NCI-H82 treated with DMSO at 0.1 percent for 48 hours (cell line): ENCODE results near the gene TBC1D4.

ENCODE experiments used
- DNase-seq: peaks from one replicate; lab custom pipeline; 2025; ENCODE audit not compliant: unreplicated experiment; lab: John Stamatoyannopoulos, UW

TBC1D4 gene, protein sequence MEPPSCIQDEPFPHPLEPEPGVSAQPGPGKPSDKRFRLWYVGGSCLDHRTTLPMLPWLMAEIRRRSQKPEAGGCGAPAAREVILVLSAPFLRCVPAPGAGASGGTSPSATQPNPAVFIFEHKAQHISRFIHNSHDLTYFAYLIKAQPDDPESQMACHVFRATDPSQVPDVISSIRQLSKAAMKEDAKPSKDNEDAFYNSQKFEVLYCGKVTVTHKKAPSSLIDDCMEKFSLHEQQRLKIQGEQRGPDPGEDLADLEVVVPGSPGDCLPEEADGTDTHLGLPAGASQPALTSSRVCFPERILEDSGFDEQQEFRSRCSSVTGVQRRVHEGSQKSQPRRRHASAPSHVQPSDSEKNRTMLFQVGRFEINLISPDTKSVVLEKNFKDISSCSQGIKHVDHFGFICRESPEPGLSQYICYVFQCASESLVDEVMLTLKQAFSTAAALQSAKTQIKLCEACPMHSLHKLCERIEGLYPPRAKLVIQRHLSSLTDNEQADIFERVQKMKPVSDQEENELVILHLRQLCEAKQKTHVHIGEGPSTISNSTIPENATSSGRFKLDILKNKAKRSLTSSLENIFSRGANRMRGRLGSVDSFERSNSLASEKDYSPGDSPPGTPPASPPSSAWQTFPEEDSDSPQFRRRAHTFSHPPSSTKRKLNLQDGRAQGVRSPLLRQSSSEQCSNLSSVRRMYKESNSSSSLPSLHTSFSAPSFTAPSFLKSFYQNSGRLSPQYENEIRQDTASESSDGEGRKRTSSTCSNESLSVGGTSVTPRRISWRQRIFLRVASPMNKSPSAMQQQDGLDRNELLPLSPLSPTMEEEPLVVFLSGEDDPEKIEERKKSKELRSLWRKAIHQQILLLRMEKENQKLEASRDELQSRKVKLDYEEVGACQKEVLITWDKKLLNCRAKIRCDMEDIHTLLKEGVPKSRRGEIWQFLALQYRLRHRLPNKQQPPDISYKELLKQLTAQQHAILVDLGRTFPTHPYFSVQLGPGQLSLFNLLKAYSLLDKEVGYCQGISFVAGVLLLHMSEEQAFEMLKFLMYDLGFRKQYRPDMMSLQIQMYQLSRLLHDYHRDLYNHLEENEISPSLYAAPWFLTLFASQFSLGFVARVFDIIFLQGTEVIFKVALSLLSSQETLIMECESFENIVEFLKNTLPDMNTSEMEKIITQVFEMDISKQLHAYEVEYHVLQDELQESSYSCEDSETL (N-terminal part only)

DNA sequence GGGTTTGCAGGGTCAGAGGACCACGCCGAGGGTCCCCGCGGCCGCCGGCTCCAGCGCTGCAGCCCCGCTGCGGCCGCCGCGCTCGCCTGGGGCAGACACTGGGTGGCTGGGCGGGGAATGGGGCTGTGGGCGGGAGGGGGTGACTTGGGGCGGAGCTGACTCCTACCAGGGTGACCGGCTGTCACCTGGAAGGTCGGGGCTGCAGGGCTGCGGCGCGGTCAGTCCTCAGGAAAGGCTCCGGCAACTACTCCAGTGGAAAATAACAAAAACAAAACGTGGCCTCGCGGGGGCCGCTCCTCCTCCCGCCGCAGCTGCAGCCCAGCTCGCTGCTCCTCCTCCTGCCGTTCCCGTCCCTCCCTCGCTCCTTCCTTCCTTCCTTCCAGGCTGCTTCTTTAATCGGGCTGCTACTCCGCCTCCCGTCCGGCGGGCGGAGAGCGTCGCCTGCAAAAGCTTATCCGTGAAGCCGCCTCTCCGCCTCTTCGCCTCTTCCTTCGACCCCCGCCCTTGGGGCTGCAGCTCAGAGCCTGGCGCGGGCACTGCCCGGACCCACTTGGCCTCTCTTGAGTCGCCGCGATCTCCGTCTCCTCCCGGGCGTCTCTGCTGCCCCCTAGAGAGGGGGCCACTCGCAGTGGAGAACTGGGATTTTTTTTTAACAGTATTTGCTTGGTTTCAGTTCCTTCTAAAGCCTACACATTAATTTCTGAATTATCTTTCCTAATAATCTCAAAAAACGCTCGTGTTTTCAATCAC, at the start of gene TBC1D4:
TSS of gene TBC1D4 (minus strand) at position 100 of the 750 bp plus-strand sequence. CDS start 402 bp downstream, outside the sequence.
- peak; percentile 89 for DNase-seq

DNA sequence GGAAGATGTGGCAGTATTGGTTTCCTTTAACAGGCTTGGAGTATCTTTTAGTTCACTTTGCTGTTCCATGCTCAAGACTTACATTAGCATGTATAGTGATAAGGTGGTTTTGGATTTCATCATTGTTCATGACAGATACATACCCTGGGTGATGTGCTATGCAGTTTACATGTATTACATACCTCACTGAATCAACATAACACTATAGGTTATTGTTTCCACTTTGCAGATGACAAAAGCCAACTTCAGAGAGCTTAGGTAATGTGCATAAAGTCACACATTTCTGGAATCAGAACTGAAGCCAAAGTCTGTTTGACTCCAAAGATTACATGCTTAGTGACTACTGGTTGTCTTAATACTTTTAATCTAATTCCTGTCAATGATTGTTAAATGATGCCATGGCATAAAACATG, 48.6 kb upstream of the TBC1D4 start:
- DNase-seq: no peak

DNA sequence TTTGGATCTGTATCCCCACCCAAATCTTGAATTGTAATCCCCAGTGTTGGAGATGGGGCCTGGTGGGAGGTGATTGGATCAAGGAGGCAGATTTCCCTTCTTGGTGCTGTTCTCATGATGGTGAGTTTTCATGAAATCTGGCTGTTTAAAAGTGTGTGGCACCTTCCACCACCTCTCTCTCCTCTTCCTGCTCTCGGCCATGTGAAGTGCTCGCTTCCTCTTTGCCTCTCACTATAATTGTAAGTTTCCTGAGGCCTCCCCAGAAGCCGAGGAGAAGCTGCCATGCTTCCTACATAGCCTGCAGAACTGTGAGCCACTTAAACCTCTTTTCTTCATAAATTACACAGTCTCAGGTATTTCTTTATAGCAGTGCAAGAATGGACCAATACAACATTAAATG, 40.0 kb upstream of the TBC1D4 start:
- DNase-seq: no peak

DNA sequence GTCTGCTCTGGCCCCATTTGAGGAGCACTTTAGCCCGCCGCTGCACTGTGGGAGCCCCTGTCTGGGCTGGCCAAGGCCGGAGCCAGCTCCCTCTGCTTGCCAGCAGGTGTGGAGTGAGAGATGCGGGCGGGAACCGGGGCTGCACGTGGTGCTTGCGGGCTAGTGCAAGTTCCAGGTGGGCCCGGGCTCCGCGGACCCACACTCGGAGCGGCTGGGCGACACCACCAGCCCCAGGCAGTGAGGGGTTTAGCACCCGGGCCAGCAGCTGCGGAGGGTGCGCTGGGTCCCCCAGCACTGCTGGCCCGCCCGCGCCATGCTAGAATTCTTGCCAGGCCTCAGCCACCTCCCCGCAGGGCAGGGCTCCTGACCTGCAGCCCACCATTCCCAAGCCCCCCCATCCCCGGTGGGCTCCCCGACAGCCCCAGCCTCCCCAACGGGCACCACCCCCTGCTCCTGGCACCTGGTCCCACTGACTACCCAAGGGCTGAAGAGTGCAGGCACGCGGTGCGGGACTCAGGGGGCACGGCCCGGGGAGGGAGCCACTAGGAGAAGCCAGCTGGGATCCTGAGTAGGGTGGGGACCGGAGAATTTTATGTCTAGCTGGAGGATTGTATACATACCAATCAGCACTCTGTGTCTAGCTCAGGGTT, 36.6 kb upstream of the TBC1D4 start:
- DNase-seq: no peak

DNA sequence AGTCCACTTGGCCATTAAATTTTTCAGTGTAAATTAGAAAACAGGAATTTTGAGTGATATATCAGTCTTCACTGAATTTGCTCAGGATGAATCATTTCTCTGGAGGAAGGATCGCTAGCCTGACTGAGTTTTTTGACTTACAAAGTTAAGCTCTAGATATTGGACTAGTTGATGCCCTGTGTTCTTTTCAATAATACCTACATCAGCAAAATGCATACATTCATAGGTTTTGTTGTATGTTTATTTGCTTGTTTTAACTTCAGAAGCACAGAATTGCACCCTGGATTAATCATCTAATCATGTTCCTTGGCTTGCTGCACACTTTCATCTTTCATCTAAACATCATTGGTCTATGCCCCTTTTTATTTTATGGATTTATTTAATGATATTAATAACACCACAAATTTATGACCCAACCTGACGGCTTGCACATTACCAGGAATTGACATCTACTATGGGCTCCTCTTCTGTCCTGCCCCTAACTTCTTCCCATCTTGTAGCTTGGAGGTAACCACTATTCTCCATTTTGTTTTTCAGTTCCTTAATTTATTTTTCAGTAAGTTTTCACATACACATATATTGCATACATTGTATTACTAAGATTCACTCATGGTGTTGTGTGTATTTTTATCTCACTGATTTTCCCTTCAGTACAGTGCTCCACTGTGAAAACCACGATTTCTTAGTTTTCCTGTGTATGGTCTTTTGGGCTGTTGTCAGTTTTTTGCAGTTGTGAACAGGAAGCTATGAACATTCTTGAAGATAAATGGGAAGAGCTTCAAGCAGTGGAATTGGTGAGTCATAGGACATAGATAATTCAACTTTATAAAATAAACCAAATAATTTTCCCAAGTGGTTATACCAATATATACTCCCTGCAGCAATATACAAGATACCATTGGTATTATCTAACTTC, 32.4 kb upstream of the TBC1D4 start:
- no peak for DNase-seq

DNA sequence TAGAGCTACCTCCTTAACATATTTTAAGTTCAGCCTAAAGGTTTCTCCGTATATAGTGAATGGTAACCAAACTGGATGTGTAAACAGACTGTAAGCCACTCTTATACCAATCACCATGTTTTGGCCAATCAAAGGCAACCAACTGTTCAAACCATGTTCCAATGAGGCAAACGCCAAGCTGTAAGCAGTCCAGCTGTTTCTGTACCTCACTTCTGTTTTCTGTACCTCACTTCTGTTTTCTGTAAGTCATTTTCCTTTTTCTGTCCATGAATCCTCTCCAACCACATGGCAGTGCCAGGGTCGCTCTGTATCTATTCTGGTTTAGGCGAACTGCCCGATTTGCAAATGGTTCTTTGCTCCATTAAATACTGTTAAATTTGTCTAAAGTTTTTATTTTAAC, 31.3 kb upstream of the TBC1D4 start:
- no peak for DNase-seq

DNA sequence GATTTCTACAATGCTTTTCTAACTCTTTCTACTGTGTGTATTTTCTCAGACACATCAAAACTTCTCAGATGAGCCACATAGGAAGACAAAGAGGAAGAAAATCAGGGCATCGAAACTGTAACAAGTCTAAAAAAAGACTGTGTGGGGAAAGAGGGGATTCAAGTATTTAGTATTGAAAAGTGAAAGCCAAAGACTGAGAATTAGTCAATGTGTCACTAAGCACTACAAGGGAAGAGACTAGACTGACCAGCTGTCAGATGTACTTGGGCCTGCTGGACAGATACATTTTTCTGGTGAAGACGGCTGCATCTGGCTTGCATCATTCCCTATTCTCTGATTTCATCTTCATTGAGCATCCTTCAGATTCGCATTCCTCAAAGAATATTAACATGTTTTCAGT, 30.3 kb upstream of the TBC1D4 start:
- no peak for DNase-seq

DNA sequence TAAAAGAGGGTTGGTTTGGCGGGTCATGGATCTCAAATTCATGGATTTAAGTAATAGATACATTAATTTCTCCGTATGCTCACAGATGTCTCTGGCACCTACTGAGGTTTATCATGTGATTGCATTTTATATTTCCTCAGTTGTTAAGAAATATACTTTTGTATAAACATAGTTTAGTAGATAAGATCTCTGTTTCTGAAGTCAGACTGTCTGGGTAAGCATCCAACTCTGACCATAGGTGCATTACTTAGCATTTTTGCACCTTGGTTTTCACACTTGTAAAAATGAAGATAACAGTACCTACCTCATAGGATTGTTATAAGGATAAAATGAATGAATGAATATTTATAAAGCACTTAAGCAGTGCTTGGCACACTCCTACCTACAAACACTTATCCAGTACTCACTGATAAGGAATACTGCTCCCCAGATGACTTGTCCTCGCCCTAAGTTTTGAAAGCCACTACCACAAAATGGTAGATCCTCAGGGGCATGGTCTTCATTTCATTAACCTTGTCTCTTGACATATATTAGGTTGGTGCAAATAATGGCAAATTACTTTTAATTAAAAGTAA, 29.2 kb upstream of the TBC1D4 start:
- no peak for DNase-seq

DNA sequence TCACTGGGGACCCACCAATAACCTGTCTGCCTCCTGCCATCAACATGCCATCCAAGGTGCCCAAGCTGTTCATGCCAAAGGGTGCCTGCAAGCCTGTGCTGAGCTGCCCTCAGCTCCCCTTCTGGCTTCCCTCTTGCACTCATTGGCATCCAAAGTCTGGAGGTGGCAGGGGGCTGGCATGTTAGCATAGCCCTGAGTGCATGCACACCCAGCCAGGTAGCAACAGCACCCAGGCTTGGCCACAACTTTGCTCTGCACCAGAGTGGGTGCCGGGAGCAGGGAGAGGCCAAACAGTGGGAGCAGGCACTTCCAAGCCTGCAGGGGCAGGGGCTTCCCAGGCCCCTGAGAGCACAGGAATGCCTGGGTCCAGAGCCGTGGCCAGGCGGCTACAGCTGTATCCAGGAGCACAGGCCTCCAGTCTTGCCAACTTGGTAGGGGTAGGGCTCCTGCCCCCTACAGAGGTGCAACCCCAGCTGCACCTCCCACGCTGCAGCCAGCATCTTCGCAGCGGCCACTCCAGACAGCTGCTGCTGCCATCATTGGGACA, 26.1 kb upstream of the TBC1D4 start:
- DNase-seq: no peak

DNA sequence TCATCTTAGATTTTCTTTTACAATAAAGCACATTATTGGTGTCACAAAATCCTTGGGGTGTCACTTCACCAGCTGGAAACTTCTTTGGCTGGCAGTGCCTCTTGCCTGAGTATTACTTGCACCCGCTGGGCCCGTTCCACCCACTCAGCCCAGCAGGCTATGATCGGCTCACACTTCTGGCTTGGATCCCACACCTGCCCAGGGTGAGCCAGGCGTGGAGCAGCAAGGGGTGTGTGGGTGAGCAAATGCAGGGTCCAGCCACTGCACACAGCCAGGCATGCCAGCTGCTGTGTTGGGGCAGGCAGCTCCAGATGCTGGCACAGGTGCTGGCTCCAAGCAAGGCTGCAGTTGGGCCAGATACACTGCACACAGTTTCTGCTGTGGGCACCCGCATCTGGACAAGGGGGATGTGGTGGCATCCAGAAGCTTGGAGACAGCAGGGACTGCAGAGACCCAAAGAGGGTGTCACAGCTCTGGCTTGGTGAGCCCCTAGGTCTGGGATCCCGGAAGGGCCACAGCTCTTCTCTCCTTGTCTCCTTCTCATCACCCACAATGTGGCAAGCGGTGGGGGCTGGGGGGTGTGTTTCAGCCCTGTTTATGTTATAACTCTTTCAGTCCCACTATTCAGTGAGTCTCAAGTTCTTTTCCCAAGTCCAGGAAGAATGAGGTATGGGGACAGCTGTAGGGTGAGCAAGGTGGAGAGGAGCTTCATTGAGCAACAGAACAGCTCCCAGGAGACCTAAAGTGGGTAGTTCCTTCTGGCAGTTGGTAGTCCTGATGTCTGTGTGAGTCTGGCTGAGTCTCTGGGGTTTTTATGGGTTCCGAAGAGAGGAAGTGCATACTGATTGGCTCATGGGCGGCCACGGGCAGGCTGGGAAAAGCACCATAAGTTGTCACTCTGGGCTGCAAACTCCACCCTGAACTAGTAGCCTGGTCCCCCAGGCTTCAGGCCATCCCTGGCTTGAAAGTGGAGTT, 25.3 kb upstream of the TBC1D4 start:
- DNase-seq: no peak

DNA sequence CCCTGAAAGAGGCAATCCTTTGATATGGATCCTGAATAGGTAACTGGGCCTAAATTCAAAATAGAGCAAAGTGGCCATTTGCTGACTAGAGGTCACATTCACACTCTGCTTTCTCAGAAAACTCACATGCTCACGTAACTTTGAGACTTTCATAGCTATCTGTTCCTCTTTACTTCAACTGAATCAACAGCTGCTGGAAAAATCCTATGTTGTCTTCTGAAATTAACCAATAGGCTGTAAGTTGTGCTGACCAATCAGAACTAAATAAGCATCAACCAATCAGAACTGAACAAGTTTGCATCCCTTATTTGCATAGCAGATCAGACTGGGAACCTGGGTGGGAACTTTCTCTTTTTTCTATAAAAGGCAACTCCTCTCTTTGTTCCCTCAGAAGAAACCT, 24.0 kb upstream of the TBC1D4 start:
- no peak for DNase-seq

DNA sequence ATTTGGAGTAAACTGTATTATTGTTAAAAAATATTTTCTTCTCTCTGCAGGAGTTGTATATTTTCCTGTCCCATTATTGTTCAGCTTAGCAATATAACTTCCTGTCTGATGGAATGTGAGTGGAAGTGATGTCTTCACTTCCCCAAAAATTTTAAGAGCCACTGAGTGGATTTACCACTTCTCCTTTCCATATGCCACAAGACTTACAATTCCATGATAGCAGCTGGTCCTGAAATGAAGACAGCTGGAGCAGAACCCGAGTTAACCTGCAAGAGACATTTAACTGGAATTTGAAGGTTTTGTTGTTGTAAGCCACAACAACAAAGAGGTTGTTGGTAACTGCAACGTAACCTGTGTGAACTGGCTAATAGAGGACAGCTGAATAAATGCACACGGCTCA, 23.4 kb upstream of the TBC1D4 start:
- no peak for DNase-seq

DNA sequence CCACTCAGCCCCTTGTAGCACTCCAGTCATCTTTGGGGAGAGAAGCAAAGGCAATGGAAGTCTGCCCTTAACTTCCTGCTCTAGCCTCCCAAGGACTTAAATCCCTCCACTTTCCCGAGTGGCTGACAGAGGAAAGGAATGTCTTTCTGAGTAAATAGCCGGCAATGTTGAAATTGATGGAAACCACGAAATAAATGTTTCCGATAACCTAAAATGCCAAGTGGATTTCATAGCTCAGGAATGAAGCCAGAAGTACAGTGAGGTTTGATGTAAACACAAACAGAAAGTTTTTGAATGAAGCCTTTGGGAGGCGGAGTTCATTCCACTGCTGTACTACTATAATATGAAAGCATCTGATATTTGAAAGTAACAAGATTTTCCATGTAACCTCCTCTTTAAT, 14.0 kb upstream of the TBC1D4 start:
- DNase-seq: no peak

DNA sequence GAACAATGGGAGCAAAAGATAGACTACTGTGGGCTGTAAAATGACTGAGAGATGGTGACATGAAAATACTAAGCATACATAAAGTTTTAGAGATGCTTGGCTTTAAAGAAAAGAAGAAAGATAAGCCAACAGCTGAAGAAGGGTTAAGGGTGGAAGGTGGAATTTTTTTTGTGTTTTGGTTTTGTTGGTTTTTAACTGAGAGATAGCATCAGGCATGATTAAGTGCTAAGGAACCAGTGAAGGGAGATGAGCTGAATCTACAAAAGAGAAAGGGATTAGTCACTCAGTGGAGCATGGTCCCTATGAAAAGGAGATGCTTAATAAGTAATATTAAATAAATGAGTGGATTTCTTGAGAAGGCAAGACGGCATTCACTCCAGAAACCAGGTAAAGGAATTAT, 12.5 kb upstream of the TBC1D4 start:
- no peak for DNase-seq

DNA sequence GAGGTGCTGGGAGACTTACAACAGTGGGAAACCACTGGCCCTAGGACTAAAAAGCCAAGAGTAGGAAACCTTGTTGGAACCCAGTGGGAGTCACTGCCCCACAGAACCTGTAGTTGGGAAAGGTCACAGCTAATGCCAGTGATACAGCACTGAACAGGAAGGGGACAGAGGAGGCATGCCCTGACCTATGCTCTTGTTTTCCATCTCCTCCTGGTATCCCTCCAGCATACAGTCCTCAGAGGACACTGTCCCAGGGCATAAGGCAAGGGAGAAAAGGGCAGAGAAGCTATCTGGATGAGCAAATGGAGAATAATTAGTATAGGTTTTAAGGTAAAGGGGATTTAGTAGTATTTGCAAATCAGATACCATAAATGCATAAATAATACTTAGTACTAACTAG, 11.2 kb upstream of the TBC1D4 start:
- DNase-seq: no peak

DNA sequence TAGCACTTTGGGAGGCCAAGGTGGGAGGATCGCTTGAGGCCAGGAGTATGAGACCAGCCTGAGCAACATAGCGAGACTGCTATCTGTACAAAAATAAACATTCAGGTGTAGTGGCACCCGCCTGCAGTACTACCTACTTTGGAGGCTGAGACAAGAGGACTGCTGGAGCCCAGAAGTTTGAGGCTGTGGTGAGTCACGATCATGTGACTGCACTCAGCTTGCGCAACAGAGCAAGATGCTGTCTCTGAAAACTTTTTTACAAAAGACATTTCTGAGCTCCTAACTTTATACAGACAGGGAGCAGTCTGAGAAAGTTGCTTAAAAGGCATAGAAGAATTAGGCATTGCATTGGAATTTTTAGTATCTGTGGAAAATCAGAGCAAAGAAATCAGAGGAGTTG, 10.4 kb upstream of the TBC1D4 start:
- no peak for DNase-seq

DNA sequence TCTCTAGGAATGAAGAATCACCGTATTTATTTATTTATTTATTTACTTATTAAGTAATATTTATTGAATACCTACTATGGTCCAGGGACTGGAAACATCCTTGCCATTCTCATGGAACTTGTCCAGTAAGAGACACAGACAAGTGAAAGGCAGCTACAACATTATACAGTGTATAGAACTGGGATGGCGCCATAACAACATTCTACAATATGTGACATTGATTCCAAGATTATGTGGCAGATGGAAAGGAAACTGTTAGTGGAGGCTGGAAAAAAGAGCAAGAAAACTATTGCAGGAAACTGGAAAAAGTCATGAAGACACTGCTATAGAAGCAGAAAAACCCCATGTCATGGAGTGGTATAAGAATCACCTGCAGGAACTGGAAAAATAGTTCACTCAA, 9.4 kb upstream of the TBC1D4 start:
- no peak for DNase-seq
